HepG2 (cell line): ENCODE data around the gene COG4. TPM values are rescaled to one million over a fixed set of nuclear protein-coding genes. Genes with fewer than 3 reads are reported as not detected.
"Not testable (repeated sequence)": the region's sequence is repeated elsewhere in the genome, so short reads cannot be mapped to it uniquely, and the experiment has no call there.

ENCODE experiments used
- ATAC-seq: fragments of 200-7000 bp; cut with Tn5 transposase; 3 replicates; pipeline ENCODE4 v1.9.1; 2020; ENCODE audit warnings: mild to moderate bottlenecking, moderate library complexity
- BruUV-seq: library from RNA; stranded (reverse); fragments of 400-500 nt; replicated peaks from 2 replicates; lab custom pipeline; 2021; lab: Mats Ljungman, UMichigan
- CTCF ChIA-PET: fragments of 300-600 bp; formaldehyde crosslinking; extraction: SDS; loops from one replicate; lab custom pipeline; 2021; ENCODE audit warnings: low total read pairs, inconsistent platforms, low intra/inter-chr PET ratio; lab: Yijun Ruan, JAX
- POLR2A ChIA-PET: fragments of 350-600 bp; sonication (Branson Sonifier 250); formaldehyde crosslinking; loops from one replicate; lab custom pipeline; 2020; ENCODE audit warnings: antibody characterized with exemption, inconsistent platforms; lab: Yijun Ruan, JAX
- DNase-seq: peaks from one replicate; pipeline ENCODE4 v3.0.0-alpha.2; 2015; ENCODE audit warnings: low spot score
- FAIRE-seq: peaks from 3 replicates; lab custom pipeline; 2011; peaks lifted over from hg19 to GRCh38; lab: Jason Lieb, UNC
- H2AFZ ChIP-seq: one replicate; pipeline ENCODE4 v1.6.1; 2011; ENCODE audit warnings: low read length, inconsistent platforms
- H3K27ac ChIP-seq: fragments of 300-600 bp; 3 replicates; pipeline ENCODE4 v1.8.0; 2011; ENCODE audit warnings: mixed run types, mild to moderate bottlenecking, mixed read lengths, low read length, inconsistent platforms; ENCODE audit not compliant: insufficient read depth; ENCODE audit errors: extremely low read length
- H3K27me3 ChIP-seq, 2 experiments: fragments of 200-600 bp in 1 of 2; 2 replicates in 1 of 2; 3 replicates in 1 of 2; pipeline versions ENCODE4 v1.6.0 to v1.8.0; 2011; ENCODE audit warnings: low read length in 2 of 2, mild to moderate bottlenecking in 2 of 2, moderate library complexity in 2 of 2, inconsistent platforms in 1 of 2; ENCODE audit not compliant: insufficient read depth in 2 of 2, control insufficient read depth in 1 of 2
- H3K36me3 ChIP-seq, 2 experiments: fragments of 200-600 bp in 1 of 2; replicated peaks in 1 of 2; 2 replicates in 1 of 2; 3 replicates in 1 of 2; pipeline versions ENCODE4 v1.5.1 to v1.8.0; 2011; ENCODE audit warnings: low read length in 2 of 2, inconsistent platforms in 1 of 2; ENCODE audit not compliant: insufficient read depth in 2 of 2, control insufficient read depth in 1 of 2
- H3K4me1 ChIP-seq: 2 replicates; pipeline ENCODE4 v1.5.1; 2012; ENCODE audit warnings: low read length, inconsistent platforms; ENCODE audit not compliant: insufficient read depth
- H3K4me2 ChIP-seq: 2 replicates; pipeline ENCODE4 v1.6.0; 2011; ENCODE audit warnings: low read depth, low read length, inconsistent platforms
- H3K4me3 ChIP-seq, 3 experiments: fragments of 200-600 bp in 1 of 3; sonication (generic), shearing (Covaris generic) in 1 of 3; replicated peaks in 1 of 3; 2 replicates each; pipeline ENCODE4 v1.5.1; 2011 to 2016; ENCODE audit warnings: low read length in 3 of 3, inconsistent platforms in 2 of 3, low read depth in 2 of 3, mild to moderate bottlenecking in 2 of 3, control low read depth in 1 of 3, mixed read lengths in 1 of 3; ENCODE audit not compliant: insufficient read depth in 1 of 3
- H3K79me2 ChIP-seq: one replicate; pipeline ENCODE4 v1.6.1; 2011; ENCODE audit warnings: low read length, inconsistent platforms; ENCODE audit not compliant: insufficient read depth
- H3K9ac ChIP-seq: 2 replicates; pipeline ENCODE4 v1.6.0; 2011; ENCODE audit warnings: mild to moderate bottlenecking, low read depth, low read length, inconsistent platforms; ENCODE audit not compliant: insufficient read depth
- H3K9me3 ChIP-seq: 2 replicates; pipeline ENCODE4 v1.5.1; 2012; ENCODE audit warnings: mild to moderate bottlenecking, low read length
- H4K20me1 ChIP-seq: 2 replicates; pipeline ENCODE4 v1.6.0; 2011; ENCODE audit warnings: inconsistent platforms, mild to moderate bottlenecking, low read length, moderate library complexity; ENCODE audit not compliant: insufficient read depth
- AGO2 ChIP-seq: fragments of 200-400 bp; formaldehyde crosslinking; optimal IDR thresholded peaks from 2 replicates; pipeline ENCODE3; 2017; ENCODE audit warnings: mild to moderate bottlenecking, low read depth, low read length, moderate library complexity
- CBFB ChIP-seq: sonication (generic); formaldehyde crosslinking; IDR thresholded peaks from 2 replicates; pipeline ENCODE4 v1.4.0; 2020; ENCODE audit warnings: missing genetic modification reagents
- ETV5 ChIP-seq: IDR thresholded peaks from 2 replicates; pipeline ENCODE4 v1.6.1; 2018; ENCODE audit warnings: missing biosample characterization, missing genetic modification reagents, inconsistent platforms, borderline replicate concordance
- KDM3A ChIP-seq: IDR thresholded peaks from 2 replicates; pipeline ENCODE4 v1.6.1; 2018; ENCODE audit warnings: low read depth, missing compliant biosample characterization
- MTA3 ChIP-seq: sonication (generic); formaldehyde crosslinking; IDR thresholded peaks from 2 replicates; pipeline ENCODE4 v1.4.0; 2020; ENCODE audit warnings: missing genetic modification reagents
- RARA ChIP-seq: IDR thresholded peaks from 2 replicates; pipeline ENCODE4 v1.6.1; 2016; ENCODE audit warnings: missing genetic modification reagents, missing compliant biosample characterization
- SIX1 ChIP-seq: sonication (generic); formaldehyde crosslinking; IDR thresholded peaks from 2 replicates; pipeline ENCODE4 v1.4.0; 2020; ENCODE audit warnings: missing genetic modification reagents, borderline replicate concordance
- ZNF235 ChIP-seq: sonication (generic); formaldehyde crosslinking; IDR thresholded peaks from 2 replicates; pipeline ENCODE4 v1.8.1; 2023; ENCODE audit warnings: mild to moderate bottlenecking, missing genetic modification reagents, borderline replicate concordance
- ZNF335 ChIP-seq: sonication (generic); formaldehyde crosslinking; IDR thresholded peaks from 2 replicates; pipeline ENCODE4 v1.4.0; 2020; ENCODE audit warnings: missing genetic modification reagents
- ZNF441 ChIP-seq: sonication (generic); formaldehyde crosslinking; IDR thresholded peaks from 2 replicates; pipeline ENCODE4 v1.7.0; 2021; ENCODE audit warnings: missing genetic modification reagents, borderline replicate concordance
- ZNF547 ChIP-seq: sonication (generic); formaldehyde crosslinking; IDR thresholded peaks from 2 replicates; pipeline ENCODE4 v1.5.1; 2020; ENCODE audit warnings: mild to moderate bottlenecking, missing genetic modification reagents
- ZNF615 ChIP-seq: sonication (generic); formaldehyde crosslinking; IDR thresholded peaks from 2 replicates; pipeline ENCODE4 v1.5.0; 2020; ENCODE audit warnings: mild to moderate bottlenecking, missing genetic modification reagents, borderline replicate concordance
- ZSCAN30 ChIP-seq: sonication (generic); formaldehyde crosslinking; IDR thresholded peaks from 2 replicates; pipeline ENCODE4 v1.5.0; 2020; ENCODE audit warnings: mild to moderate bottlenecking, missing genetic modification reagents
- WGBS: methylation state at CpG from one replicate; pipeline ENCODE4 v1.1.6; 2017; ENCODE audit warnings: low lambda C conversion rate; 5-methylcytosine and 5-hydroxymethylcytosine counted together
- in situ Hi-C: cut with HindIII; loops from 2 replicates; pipeline ENCODE4 v1.10.0; 2017; ENCODE audit warnings: low pct_unique_long_range_greater_than_20kb; ENCODE audit not compliant: extremely low pct_ligation_motif_present
- intact Hi-C: fragments of 100-400 bp; cut with micrococcal nuclease; formaldehyde crosslinking; loops from one replicate; pipeline ENCODE4 v1.10.0; 2022; ENCODE audit not compliant: unreplicated experiment
- polyA plus RNA-seq, 8 experiments: library from polyadenylated mRNA; depleted of rRNA in 3 of 8; stranded (reverse) in 7 of 8; unstranded in 1 of 8; fragments of >200 nt; fragmentation: Illumina TruSeq in 4 of 8; extraction: Trizol in 4 of 8; gene quantifications; 2 replicates each; pipeline versions ENCODE4 v1.2.1 to v1.2.3, GENCODE V29; 2011 to 2016; ENCODE audit warnings: low read depth in 4 of 8, missing spikeins in 1 of 8, mixed read lengths in 1 of 8; ENCODE audit not compliant: insufficient read depth in 1 of 8
- total RNA-seq, 5 experiments: library from RNA; depleted of rRNA; stranded (reverse); fragments of >200 nt; fragmentation: Illumina TruSeq; extraction: Trizol; gene quantifications; 2 replicates each; pipeline ENCODE4 v1.2.3, GENCODE V29; 2016; ENCODE audit warnings: low read depth in 1 of 5

The COG4 gene
- total and polyA plus RNA-seq, 2 of the 13 experiments (the other 11 are each of a cell fraction or from before 2014, with no cell fraction given) = 51.1 to 73.8 TPM

GRCh38 chr16:70526403-70526802 lies 3.0 kb upstream of the COG4 start:
- peaks cover 53% of the 10 kb centered on the region for H4K20me1 ChIP-seq
- no peak for TF ChIP-seq MTA3 (CRISPR knock-in tag)
- peak; percentile 43; the same call in 1 of the 2 replicates for TF ChIP-seq KDM3A (CRISPR knock-in tag)
- TF ChIP-seq SIX1 (CRISPR knock-in tag) = peak; percentile 68; the same call in 1 of the 2 replicates
- TF ChIP-seq ETV5 (CRISPR knock-in tag) = no peak
- 0 out of 2 replicates have a peak, but pooled peaks have one; percentile 57 for TF ChIP-seq ZNF335 (CRISPR knock-in tag)
- 0 out of 2 replicates have a peak, but pooled peaks have one; percentile 24 for TF ChIP-seq CBFB
- TF ChIP-seq RARA = 0 out of 2 replicates have a peak, but pooled peaks have one; percentile 5
- H3K79me2 ChIP-seq = peaks cover 78% of the 10 kb centered on the region
- in situ Hi-C loops = no loop called here
- H3K27ac ChIP-seq = peak overlapping the region; percentile 18
- ChIA-PET POLR2A (interaction anchor here (1.6 to 2.9 kb wide), 2 partner anchors 22 to 146 kb away, joined by 3 to 24 read pairs; no protein-coding TSS in a partner anchor), CTCF (no interaction called here)
- no peak for FAIRE-seq
- BruUV-seq = no TSS peak
- peaks cover 0 to 5% of the 10 kb centered on the region in 2 experiments; a peak in 1 of 5 replicates for H3K27me3 ChIP-seq
- 85% methylated on average over 6 of the region's 6 CpGs for WGBS
- no peak for ATAC-seq
- peaks cover 53% of the 10 kb centered on the region for H3K4me1 ChIP-seq
- DNase-seq = no peak
- no peaks in the 10 kb centered on the region for H3K9me3 ChIP-seq
- H3K9ac ChIP-seq = peak overlapping the region; percentile 33; the same call in 1 of the 2 replicates
- H3K4me3 ChIP-seq = peak overlapping the region; percentile 3 to 43 (median 32); a peak in 5 of 6 replicates
- peak overlapping the region; percentile 60 for H3K4me2 ChIP-seq
- intact Hi-C loops = no loop called here
- H3K36me3 ChIP-seq = peaks cover 22 to 44% of the 10 kb centered on the region in 2 experiments
- H2AFZ ChIP-seq = no peak overlapping the region

- BruUV-seq, DNase-seq, CTCF ChIA-PET, FAIRE-seq, H2AFZ ChIP-seq, intact Hi-C loops, in situ Hi-C loops, H3K9me3 ChIP-seq, H3K27me3 ChIP-seq: not testable (repeated sequence)
- 1% methylated on average over 24 of the region's 24 CpGs for WGBS
- Histone ChIP-seq H3K4me3 (peak overlapping the region; percentile 98 to 99 (median 99)), H3K79me2 (peaks cover 71% of the 10 kb centered on the region), H3K4me2 (peak overlapping the region; percentile 93), H4K20me1 (peaks cover 45% of the 10 kb centered on the region), H3K4me1 (peaks cover 52% of the 10 kb centered on the region), H3K36me3 (peaks cover 14 to 32% of the 10 kb centered on the region in 2 experiments; a peak in 4 of 5 replicates), H3K9ac (peak overlapping the region; percentile 99), H3K27ac (peak overlapping the region; percentile 93)
- peak; percentile 36 for ATAC-seq
- POLR2A ChIA-PET = interaction anchor here (0.7 to 2.9 kb wide), 14 partner anchors 9 to 237 kb away, joined by 3 to 24 read pairs (median 3); partner anchors contain the start of genes DDX19A, DDX19B and FCSK
- TF ChIP-seq AGO2 (peak; percentile 37), ZSCAN30 (CRISPR knock-in tag) (0 out of 2 replicates have a peak, but pooled peaks have one; percentile 2), ZNF441 (CRISPR knock-in tag) (peak; percentile 83; the same call in 1 of the 2 replicates), ZNF547 (CRISPR knock-in tag) (0 out of 2 replicates have a peak, but pooled peaks have one; percentile 10), ZNF615 (CRISPR knock-in tag) (0 out of 2 replicates have a peak, but pooled peaks have one; percentile 56), ZNF235 (CRISPR knock-in tag) (0 out of 2 replicates have a peak, but pooled peaks have one; percentile 21)
These were observed 1.1 kb upstream of the COG4 start for GRCh38 chr16:70524399-70524825.
